ENCODE measurements around the gene TES. TPM values are rescaled to one million over a fixed set of nuclear protein-coding genes. Genes with fewer than 3 reads are reported as not detected.

Gene TES
- total and polyA plus RNA-seq, 9 of the 15 experiments (the other 6 are each of a cell fraction or from before 2014, with no cell fraction given), result 20.7 to 61.6 (median 53.8) TPM

- TF ChIP-seq REST (IDR thresholded peaks at IDR 0.05; ENCODE audit: borderline replicate concordance) (peak; percentile 65), REST (CRISPR knock-in tag; IDR thresholded peaks at IDR 0.05; ENCODE audit: low read depth) (no peak), FOXP1 (CRISPR knock-in tag; IDR thresholded peaks at IDR 0.05) (no peak), TBL1XR1 (IDR thresholded peaks at IDR 0.05; ENCODE audit: low read length in 2 of 2) (no peak)
Measured at GRCh38 chr7:116236020-116236630, 25.8 kb downstream of the TES start (continued).

All from K562 (cell line).